ENCODE data around the gene CYFIP2. TPM values are rescaled to one million over a fixed set of nuclear protein-coding genes. Genes with fewer than 3 reads are reported as not detected.

The CYFIP2 gene
- total and polyA plus RNA-seq, 2 of the 8 experiments (the other 6 are each of a cell fraction or from before 2014, with no cell fraction given) = 45.1 to 80.6 TPM

DNA sequence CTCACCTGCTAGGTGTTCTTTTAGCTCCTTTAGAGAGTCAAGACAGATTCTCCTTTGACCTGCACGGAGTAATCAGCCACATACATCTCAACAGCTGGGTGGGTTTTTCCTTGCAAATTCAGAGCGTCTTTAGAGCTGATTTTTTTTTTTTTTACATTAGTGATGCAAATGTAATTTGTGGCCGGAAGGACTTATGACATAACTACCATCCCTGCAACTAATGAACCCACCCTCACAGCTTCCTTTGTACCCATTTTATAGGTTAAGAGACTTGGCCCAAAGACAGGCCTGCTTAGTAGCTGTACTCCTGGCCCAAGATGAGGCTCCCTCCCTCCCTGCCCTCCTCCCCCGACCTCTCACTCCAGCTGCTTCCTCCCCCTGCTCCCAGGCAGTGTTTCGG is 124.2 kb downstream of the CYFIP2 start:
- H3K27me3 ChIP-seq (replicated peaks in 1 of 4; ENCODE audit: control insufficient read depth in 3 of 4, extremely low read depth in 1 of 4, insufficient read depth in 3 of 4, low read length in 3 of 4) = no peaks in the 10 kb centered on the region
- H3K79me1 ChIP-seq (ENCODE audit: low read depth, low read length) = no peaks in the 10 kb centered on the region
- ChIA-PET CTCF (ENCODE audit: partially characterized antibody) (interaction anchor here (0.6 to 1.6 kb wide), 10 partner anchors 9 to 141 kb away, joined by 3 to 6 read pairs (median 3); no protein-coding TSS in a partner anchor), POLR2A (ENCODE audit: partially characterized antibody) (no interaction called here)
- WGBS, 2 experiments (ENCODE audit: extremely low coverage in 1 of 2, insufficient coverage in 1 of 2, insufficient read length in 1 of 2, insufficient replicate concordance in 2 of 2, low coverage in 1 of 2, low lambda C conversion rate in 2 of 2, missing lambda C conversion rate in 1 of 2) = 88% methylated on average over 4 of the region's 5 CpGs; no CpG with 5 or more reads in 1 of the 2 experiments
- H2AK5ac ChIP-seq (ENCODE audit: low read depth, low read length) = no peak overlapping the region
- H4K20me1 ChIP-seq (replicated peaks in 1 of 2; ENCODE audit: control insufficient read depth in 1 of 2, insufficient read depth in 2 of 2, low read length in 2 of 2) = no peaks in the 10 kb centered on the region
- H3K36me3 ChIP-seq (ENCODE audit: control insufficient read depth in 2 of 4, insufficient read depth in 4 of 4, low read length in 3 of 4) = peaks cover 0 to 7% (median 3%) of the 10 kb centered on the region in 4 experiments; a peak in 1 of 8 replicates
- H3K9ac ChIP-seq (replicated peaks in 1 of 4; ENCODE audit: extremely low read depth in 1 of 4, low read depth in 3 of 4, low read length in 3 of 4) = no peak overlapping the region
- H3K4ac ChIP-seq (replicated peaks; ENCODE audit: insufficient read length, low read depth, low read length) = no peak overlapping the region
- no peak overlapping the region for H2BK20ac ChIP-seq (ENCODE audit: low read length)
- H2AFZ ChIP-seq (ENCODE audit: low read length) = no peak overlapping the region
- no peak overlapping the region; the same call in 1 of the 2 replicates for H2BK5ac ChIP-seq (ENCODE audit: low read depth, low read length)
- DNase-seq (ENCODE audit: low read depth in 1 of 2, low spot score in 2 of 2) = no peak
- no peak overlapping the region for H2BK15ac ChIP-seq (ENCODE audit: low read length)
- no peak overlapping the region for H2BK12ac ChIP-seq (ENCODE audit: low read depth, low read length)
- H3K56ac ChIP-seq (replicated peaks; ENCODE audit: insufficient read length, low read depth, low read length) = no peak overlapping the region
- H3K4me3 ChIP-seq (ENCODE audit: extremely low read depth in 1 of 4, insufficient read depth in 2 of 4, low read depth in 3 of 4, low read length in 4 of 4) = no peak overlapping the region
- no peak for FAIRE-seq
- no peak for TF ChIP-seq SIRT6 (IDR thresholded peaks at IDR 0.05; ENCODE audit: low read length)
- TF ChIP-seq ASH2L (IDR thresholded peaks at IDR 0.05; ENCODE audit: low read length) = no peak
- no peak for TF ChIP-seq CTCF (IDR thresholded peaks at IDR 0.05; ENCODE audit: control extremely low read depth in 1 of 3, insufficient read depth in 1 of 3, low read depth in 1 of 3, low read length in 3 of 3)
- TF ChIP-seq E2F6 (IDR thresholded peaks at IDR 0.05) = no peak
- TF ChIP-seq RBBP5 (IDR thresholded peaks at IDR 0.05; ENCODE audit: borderline replicate concordance, low read depth, low read length) = no peak
- TF ChIP-seq SP4 (IDR thresholded peaks at IDR 0.05; ENCODE audit: low read length) = no peak
- no peak for TF ChIP-seq CBX5 (IDR thresholded peaks at IDR 0.05; ENCODE audit: low read depth, low read length)
- TF ChIP-seq CBX8 (IDR thresholded peaks at IDR 0.05; ENCODE audit: borderline replicate concordance, low read depth, low read length) = no peak
- no peak for TF ChIP-seq SP2 (IDR thresholded peaks at IDR 0.05; ENCODE audit: low read length)
- TF ChIP-seq NRF1 (IDR thresholded peaks at IDR 0.05; ENCODE audit: low read depth, low read length) = no peak
- no peaks in the 10 kb centered on the region for H3K23me2 ChIP-seq (ENCODE audit: low read depth, low read length)
- no peak overlapping the region for H3K14ac ChIP-seq (ENCODE audit: insufficient read length)
- H4K8ac ChIP-seq (ENCODE audit: extremely low read depth, insufficient read depth, low read length) = no peak overlapping the region
- no peak overlapping the region for H4K91ac ChIP-seq (replicated peaks; ENCODE audit: insufficient read length, low read length)
- H3K79me2 ChIP-seq (ENCODE audit: control insufficient read depth in 1 of 2, insufficient read depth in 2 of 2, low read length in 2 of 2) = no peaks in the 10 kb centered on the region
- no peak overlapping the region for H4K5ac ChIP-seq (ENCODE audit: insufficient read length, low read depth, low read length)
- no peaks in the 10 kb centered on the region for H3K9me3 ChIP-seq (ENCODE audit: insufficient read depth in 2 of 2, low read depth in 1 of 2, low read length in 1 of 2)
- no peak overlapping the region for H3K4me2 ChIP-seq (ENCODE audit: insufficient read depth in 1 of 2, low read depth in 2 of 2, low read length in 2 of 2)
- no peak overlapping the region for H3K18ac ChIP-seq (ENCODE audit: extremely low read depth, low read length)
- peaks cover 0 to 3% (median 0%) of the 10 kb centered on the region in 4 experiments; a peak in 3 of 7 replicates for H3K4me1 ChIP-seq (replicated peaks in 1 of 4; ENCODE audit: control insufficient read depth in 3 of 4, insufficient read depth in 4 of 4, low read length in 3 of 4)
- no peak overlapping the region for H3K27ac ChIP-seq (ENCODE audit: low read depth, low read length)
- H3K23ac ChIP-seq (ENCODE audit: insufficient read length) = no peak overlapping the region
- no peak overlapping the region for H2BK120ac ChIP-seq (replicated peaks; ENCODE audit: low read depth, low read length)

Measured in H1 (cell line).